Measurements from ENCODE around the gene MT1E. TPM values are rescaled to one million over a fixed set of nuclear protein-coding genes. Genes with fewer than 3 reads are reported as not detected.

MT1E gene
- total RNA-seq, 1 experiment from 2014 or later, result 25.9 TPM

- H4K5ac ChIP-seq (ENCODE audit: insufficient read length, low read depth, low read length), result no peak overlapping the region
- no peaks in the 10 kb centered on the region for H3K79me1 ChIP-seq (ENCODE audit: insufficient read depth, low read depth, low read length, poor library complexity, severe bottlenecking)
- no peak overlapping the region for H2BK5ac ChIP-seq (ENCODE audit: insufficient read length, low read length)
- H4K91ac ChIP-seq (ENCODE audit: insufficient read length, low read depth, low read length), result no peak overlapping the region
- no peak overlapping the region for H3K18ac ChIP-seq (ENCODE audit: insufficient read length, low read depth, low read length)
- H3K79me2 ChIP-seq (ENCODE audit: insufficient read depth, low read length), result no peaks in the 10 kb centered on the region
- WGBS (ENCODE audit: extremely low coverage, insufficient read length, low lambda C conversion rate), result no CpG with 5 or more reads among the region's 7 CpGs
- H2AFZ ChIP-seq (ENCODE audit: low read length), result no peak overlapping the region
- Mint-ChIP-seq H3K27ac (no peak overlapping the region), H3K4me3 (peak overlapping the region in 1 of 2 experiments; percentile 83; a peak in 1 of 5 replicates), H3K9me3 (peaks cover 3 to 15% of the 10 kb centered on the region in 2 experiments; a peak in 3 of 5 replicates), H3K27me3 (ENCODE audit: low read depth) (peaks cover 94% of the 10 kb centered on the region), H3K36me3 (ENCODE audit: insufficient read depth in 1 of 3, low read depth in 3 of 3) (peaks cover 4 to 8% (median 5%) of the 10 kb centered on the region in 3 experiments; a peak in 6 of 7 replicates), H3K4me1 (peaks cover 34 to 40% of the 10 kb centered on the region in 2 experiments)
- H3K9me3 ChIP-seq (ENCODE audit: control insufficient read depth, low read depth, low read length), result peaks cover 6% of the 10 kb centered on the region
- no peak overlapping the region for H2BK15ac ChIP-seq (ENCODE audit: low read depth, low read length)
- H3K4ac ChIP-seq (ENCODE audit: low read depth, low read length), result no peak overlapping the region
- no peaks in the 10 kb centered on the region for H4K20me1 ChIP-seq (ENCODE audit: control insufficient read depth, insufficient read depth, insufficient read length)
- H3K14ac ChIP-seq (ENCODE audit: insufficient read depth, low read length), result no peak overlapping the region
- H3K4me1 ChIP-seq (ENCODE audit: insufficient read depth, low read length), result no peaks in the 10 kb centered on the region; the same call in 1 of the 2 replicates
- no peak overlapping the region for H3K56ac ChIP-seq (ENCODE audit: insufficient read length, low read depth, low read length)
- no peak for TF ChIP-seq CTCF (conservative IDR thresholded peaks at IDR 0.05)
- H3K23ac ChIP-seq (ENCODE audit: insufficient read length, low read depth, low read length), result no peak overlapping the region
- no peak overlapping the region for H2BK12ac ChIP-seq (ENCODE audit: insufficient read length, low read depth, low read length)
- H3K23me2 ChIP-seq (ENCODE audit: insufficient read length, low read depth, low read length, poor library complexity, severe bottlenecking), result peaks cover 9% of the 10 kb centered on the region
- H2BK120ac ChIP-seq (ENCODE audit: low read depth, low read length, poor library complexity, severe bottlenecking), result no peak overlapping the region
- no peak overlapping the region for H3K4me2 ChIP-seq (ENCODE audit: insufficient read depth, insufficient read length, low read length)
- DNase-seq, result no peak
- peaks cover 65% of the 10 kb centered on the region for H3K27me3 ChIP-seq (ENCODE audit: insufficient read depth, low read length)
- H2AK5ac ChIP-seq (ENCODE audit: insufficient read length, low read length), result no peak overlapping the region
- H3K9ac ChIP-seq (ENCODE audit: extremely low read depth, insufficient read length, low read length), result no peak overlapping the region
- no peak overlapping the region for H3T11ph ChIP-seq (ENCODE audit: low read length)
- H3K27ac ChIP-seq (ENCODE audit: insufficient read length, low read depth, low read length), result no peak overlapping the region
- H2BK20ac ChIP-seq (ENCODE audit: low read depth, low read length, poor library complexity, severe bottlenecking), result no peak overlapping the region
- H4K8ac ChIP-seq (replicated peaks; ENCODE audit: insufficient read length, low read depth, low read length), result no peak overlapping the region
Observed at GRCh38 chr16:56626685-56627084, 1.1 kb downstream of the MT1E start.

All from H9 (cell line).